Lung microvascular endothelial cell (primary cell): Measurements from ENCODE around the gene XKR3. TPM values are rescaled to one million over a fixed set of nuclear protein-coding genes. Genes with fewer than 3 reads are reported as not detected.
"Not testable (repeated sequence)": the region's sequence is repeated elsewhere in the genome, so short reads cannot be mapped to it uniquely, and the experiment has no call there.

Experiments used
- DNase-seq, 2 donors: peaks; one replicate each; pipeline versions ENCODE4 v3.0.0 to v3.0.0-alpha.2; 2010; ENCODE audit warnings: low read depth in 2 of 2
- total RNA-seq: library from RNA; depleted of rRNA; stranded (reverse); fragments of >200 nt; gene quantifications from 2 replicates; pipeline ENCODE4 v1.2.1, GENCODE V29; 2014

Gene XKR3
- total RNA-seq, 1 donor from 2014 or later = not detected

DNA sequence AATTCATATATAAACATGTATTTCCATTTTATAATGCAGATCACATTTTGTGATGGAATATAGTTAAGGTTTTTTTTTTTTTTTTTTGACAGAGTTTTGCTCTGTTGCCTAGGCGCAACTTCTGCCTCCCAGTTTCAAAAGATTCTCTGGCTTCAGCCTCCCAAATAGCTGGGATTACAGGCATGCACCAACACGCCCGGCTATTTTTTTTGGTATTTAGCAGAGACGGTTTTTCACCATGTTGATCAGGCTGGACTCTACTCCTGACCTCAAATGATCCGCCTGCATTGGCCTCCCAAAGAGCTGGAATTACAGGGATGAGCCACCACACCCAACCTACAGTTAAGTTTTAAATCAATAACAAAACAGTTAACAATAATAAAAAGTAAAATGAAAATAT lies 18.8 kb downstream of the XKR3 start:
- DNase-seq = no peak

DNA sequence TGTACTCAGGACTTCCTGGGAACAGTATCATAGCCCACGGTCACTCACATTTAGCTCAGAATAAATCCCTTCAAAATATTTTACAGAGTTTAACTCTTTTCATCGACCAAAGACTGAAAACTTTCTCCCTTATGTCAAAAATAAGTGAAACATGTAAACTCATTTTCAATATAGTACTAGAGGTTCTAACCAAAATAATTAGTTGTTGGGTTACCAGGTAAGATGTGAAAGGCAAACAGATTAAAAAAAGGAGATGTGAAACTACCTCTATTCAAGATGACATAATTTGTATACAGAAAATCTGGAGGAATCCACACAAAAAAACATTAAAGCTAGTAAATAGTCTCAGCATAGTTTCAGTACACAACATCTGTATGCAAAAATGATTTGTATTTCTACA lies 20.3 kb downstream of the XKR3 start:
- DNase-seq = no peak

DNA sequence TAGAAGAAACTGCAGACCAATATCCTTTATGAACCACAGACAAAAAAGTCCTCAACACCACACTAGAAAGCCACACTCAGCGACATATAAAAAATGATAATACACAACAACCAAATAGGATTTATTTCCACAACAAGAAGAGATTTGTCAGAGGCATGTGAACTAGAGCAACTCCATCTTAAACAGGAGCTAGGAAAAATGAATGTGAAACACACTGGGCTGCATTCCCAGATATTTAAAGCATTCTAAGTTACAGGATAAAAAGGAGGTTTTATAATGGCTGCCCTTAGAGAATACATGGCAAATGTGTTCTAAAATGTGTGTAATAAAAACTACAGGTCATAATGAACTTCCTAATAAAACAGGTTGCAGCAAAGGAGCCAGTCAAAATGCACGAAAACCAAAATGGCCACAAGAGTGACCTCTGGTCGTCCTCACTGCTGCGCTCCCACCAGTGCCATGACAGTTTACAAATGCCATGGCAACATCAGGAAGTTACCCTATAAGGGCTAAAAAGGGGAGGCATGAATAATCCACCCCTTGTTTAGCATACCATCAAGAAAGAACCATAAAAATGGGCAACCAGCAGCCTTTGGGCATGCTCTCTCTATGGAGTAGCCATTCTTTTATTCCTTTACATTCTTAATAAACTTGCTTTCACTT lies 21.8 kb downstream of the XKR3 start:
- DNase-seq = no peak

DNA sequence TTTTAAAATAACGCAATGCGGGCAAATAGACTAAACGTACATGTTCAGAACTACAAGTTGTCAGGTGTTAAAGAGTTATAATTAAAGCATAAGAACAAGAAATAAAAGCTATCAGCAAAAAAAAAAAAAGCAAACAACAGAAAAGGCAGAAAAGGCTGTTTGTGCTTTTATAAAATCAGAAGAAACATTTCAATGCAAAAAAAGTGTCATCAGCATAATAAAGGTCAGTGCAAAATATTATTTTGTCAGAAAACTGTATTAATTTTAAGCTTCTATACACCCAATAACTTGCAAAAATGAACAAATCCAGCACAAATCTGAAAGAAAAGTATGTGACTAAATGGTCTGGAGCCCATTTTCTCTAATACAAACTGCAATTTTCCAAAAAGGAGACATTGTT lies 23.6 kb downstream of the XKR3 start:
- no peak for DNase-seq

DNA sequence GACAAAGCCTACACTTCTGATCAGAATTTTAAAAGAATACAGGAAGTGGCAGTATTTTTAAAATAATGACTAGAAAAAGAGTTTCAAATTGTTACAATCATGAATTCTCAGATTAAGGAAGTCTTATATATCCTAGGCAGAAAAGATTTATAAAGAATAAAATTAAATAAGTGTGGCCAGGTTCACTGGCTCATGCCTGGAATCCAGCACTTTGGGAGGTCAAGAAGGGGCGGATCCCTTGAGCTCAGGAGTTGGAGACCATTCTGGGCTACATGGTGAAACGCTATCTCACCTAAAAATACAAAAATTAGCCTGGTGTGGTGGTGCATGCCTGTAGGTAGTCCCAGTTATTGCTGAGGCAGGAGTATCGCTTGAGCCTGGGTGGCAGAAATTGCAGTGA lies 24.1 kb downstream of the XKR3 start:
- DNase-seq = no peak

DNA sequence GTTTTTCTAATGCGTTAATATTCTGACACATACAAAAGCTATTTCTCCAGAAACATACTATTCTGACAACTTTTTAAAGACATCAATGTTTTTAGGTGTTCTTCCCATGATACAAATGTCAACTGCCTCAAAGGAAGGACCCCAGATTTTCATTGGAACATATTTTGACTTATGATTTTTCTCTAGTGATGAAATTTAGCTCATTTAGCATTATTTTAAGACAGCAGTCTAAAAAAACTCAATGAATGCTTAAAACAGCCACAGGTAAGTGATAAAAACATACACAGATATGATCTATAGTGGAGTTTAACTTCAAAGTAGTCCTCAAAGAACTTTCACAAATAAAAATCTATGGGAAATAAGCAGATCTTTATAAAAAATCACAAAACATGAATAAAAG lies 24.9 kb downstream of the XKR3 start:
- DNase-seq = no peak

DNA sequence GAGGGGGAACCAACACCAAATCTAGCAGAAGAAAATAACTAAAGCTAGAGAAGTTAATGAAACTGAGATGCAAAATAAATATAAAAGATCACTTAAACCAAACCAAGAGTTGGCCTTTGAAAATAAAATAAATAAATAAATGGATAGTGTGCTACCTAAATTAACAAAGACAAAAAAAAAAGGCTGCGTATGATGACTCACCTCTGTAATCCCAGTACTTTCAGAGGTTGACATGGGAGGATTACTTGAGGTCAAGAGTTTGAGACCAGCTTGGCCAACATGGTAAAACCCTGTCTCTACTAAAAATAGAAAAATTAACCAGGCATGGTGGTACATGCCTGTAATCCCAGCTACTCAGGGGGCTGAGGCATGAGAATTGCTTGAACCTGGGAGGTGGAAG lies 29.7 kb downstream of the XKR3 start:
- not testable (repeated sequence) for DNase-seq

DNA sequence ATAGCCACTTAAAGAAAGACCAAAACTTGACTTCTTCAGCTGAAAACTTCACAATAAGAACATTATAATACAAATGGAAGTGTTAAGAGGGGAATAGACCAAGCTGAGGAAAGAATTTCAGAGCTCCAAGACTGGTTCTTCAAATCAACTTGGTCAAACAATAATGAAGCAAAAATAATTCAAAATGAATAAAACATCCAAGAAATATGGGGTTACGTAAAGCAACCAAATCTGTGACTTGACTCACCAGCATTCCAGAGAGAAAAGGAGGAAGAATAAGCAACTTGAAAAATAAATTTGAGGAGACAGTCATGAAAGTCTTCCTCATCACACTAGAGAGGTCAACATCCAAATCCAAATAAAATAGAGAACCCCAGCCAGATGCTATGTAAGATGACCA lies 31.4 kb downstream of the XKR3 start:
- no peak for DNase-seq

DNA sequence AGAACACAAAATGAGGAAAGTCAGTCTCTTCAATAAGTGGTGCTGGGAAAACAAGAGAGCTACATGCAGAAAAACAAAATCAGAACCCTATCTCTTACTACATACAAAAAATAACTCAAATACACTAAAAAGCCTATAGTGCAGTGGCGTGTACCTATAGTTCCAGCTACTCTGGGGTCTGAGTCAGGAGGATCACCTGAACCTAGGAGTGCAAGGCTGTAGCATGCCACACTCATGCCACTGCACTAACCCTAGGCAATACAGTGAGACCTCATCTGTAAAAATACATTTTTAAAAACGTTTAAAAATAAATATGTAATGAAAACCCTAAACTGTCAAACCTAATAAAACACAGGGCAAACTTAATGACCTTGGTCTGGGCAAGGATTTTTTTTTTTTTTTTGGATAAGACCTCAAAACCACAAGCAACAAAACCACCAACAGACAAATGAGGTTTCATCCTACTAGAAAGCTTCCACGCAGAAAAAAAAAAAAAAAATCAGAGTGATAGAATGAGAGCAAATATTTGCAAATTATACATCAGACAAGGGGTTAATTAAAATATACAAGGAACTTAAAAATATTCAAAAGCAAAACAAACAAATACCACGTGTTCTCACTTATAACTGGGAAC lies 35.2 kb downstream of the XKR3 start:
- no peak for DNase-seq

DNA sequence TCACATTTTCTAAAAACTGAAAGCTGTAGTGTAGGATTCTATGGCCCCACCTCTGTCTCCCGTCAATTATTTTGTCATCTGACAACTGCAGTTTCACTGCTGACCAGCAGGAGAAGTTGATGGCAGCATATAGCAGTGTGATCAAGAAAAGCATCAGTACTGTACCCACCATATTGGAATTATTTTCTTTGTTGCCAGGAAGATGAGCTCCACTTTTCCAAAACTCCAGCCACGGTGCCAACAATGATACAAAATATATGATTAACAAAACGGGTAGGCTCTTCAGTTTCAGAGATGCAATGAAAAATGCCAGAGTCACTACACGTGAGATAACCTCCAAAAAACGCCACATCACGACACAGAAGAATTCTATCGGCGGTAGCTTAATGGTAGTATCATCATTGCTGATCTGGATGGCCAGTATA lies 41.3 kb downstream of the XKR3 start:
- no peak for DNase-seq

DNA sequence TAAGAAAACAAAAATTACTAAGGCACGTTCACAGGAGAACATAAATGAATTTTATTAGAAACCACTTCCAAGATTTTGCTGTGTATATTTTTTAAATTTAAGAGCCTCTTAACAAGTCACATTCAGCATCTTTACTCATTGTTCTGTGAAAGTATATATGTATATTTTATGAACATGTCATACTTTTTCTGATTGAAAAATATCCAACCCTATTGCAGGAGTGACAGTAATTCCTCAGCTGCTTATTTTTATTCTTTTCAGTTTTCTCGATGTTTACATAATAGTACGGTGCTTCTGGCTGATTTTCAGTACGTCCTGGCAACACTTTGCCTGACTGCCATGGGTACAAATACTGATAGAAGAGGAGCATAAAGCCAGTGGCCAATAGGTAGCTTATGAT lies 41.8 kb downstream of the XKR3 start:
- no peak for DNase-seq

DNA sequence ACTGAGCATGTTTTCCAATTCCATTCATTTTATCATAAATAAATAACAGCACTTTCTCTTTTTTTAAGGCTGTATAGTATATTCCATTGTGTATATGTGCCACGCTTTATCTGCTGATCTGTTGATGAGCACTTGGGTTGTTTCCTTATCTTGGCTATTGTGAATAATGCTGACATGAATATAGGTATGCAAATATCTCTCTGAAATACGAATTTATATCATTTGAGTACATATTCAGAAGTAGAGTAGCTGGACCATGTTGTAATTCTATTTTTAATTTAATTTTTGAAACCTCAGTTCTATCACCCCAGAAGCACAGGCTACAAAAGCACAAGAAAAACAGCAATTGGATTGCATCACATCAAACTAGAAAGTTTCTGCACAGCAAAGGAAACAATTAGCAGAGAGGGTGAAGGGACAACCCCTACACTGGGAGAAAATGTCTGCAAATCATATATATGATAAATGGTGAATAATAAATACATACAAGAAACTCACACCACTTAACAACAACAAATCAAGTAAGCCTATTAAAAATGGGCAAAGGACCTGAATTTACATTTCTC lies 43.4 kb downstream of the XKR3 start:
- no peak for DNase-seq

DNA sequence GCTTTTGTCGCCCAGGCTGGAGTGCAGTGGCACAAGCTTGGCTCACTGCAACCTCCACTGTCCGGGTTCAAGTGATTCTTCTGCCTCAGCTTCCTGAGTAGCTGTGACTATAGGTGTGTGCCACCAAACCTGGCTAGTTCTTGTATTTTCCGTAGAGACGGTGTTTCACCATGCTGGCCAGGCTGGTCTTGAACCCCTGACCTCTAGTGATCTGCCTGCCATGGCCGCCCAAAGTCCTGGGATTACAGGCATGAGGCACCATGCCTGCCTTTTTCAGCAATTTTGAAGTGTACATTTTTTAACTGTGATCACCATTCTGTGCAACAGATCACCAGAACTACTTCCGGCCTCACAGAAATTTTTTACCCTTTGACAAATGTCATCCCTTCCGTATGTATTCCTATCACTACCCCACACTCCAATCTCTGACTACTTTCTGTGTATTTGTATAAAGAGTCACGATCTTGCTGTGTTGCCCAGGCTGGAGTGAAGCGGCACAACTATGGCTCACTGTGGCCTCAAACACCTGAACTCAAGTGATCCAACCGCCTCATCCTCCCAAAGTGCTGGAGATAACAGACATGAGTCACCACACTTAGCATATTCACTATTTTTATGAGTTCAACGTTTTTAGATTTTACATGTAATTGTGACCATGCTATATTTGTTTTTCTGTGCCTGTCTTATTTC lies 44.0 kb downstream of the XKR3 start:
- DNase-seq = no peak

DNA sequence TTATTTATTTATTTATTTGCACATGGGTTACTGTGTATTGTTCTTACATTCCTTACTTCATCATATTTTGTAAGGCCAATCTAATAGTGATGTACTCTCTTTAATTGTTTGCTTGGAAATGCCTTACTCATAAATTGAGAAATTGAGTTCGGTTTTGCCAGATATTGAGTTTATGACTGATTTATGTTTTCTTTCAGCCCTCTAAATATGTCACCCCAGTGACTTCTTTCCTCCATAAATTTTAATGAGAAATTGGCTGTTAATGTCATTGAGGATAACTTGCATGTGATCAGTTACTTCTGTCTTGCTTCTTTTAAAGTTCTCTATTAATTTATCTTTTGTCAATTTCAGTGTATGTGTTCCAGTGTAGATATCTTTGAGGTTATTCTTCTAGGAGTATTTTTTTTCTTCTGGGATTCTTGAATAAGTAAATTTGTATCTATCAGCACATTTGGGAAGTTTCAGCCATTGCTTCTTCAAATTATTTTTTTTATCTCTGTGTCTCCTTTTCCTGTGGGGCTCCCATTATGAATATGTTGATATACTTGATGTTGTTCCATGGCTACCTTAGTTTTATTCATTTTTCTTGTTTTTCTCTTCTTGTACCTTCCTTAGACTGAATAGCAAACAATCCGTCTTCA lies 47.8 kb downstream of the XKR3 start:
- no peak for DNase-seq

DNA sequence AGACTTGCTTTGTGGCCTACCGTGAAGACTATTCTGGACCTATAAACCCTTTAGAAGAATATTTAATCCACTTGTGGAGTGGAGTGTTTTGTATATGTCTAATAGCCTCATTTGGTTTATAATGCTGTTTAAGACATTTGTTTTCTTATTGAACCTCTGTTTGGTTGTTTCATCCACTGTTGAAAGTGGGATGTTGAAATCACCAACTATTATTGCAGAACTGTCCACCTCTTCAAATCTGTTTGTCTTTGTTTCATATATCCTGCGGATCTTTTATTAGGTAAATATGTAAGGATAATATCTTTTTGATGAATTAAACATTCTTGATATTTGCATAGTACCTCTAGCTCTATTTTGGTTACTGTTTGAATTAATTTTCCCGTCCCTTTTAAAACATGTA lies 49.1 kb downstream of the XKR3 start:
- DNase-seq = no peak

DNA sequence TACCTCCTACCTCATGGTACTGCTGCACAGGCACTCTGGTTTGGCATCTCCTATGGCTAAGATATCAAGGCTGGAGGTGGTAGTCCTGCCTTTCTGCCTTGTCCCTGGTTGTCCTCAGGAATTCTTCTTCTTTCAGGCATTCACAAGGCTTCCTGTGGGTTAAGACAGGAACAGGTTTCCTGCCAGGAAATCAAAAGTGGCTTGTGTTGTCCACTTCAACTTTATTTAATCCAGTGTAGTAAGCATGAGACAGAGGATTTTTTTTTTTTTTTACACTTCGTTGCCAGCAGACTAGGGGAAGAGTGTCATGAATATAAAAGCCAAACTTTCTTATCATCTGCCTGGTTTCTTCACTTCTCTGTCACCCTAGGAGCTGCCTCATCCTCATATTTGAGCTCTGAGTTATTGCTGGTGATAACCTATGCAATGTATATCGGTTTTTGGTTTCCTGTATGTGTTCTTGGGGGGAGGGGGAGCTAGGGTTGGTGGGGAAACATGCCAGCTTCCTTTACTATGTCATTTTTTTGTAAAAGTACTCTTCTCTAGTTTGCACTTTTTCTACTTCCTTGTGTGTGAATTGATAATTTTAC lies 50.2 kb downstream of the XKR3 start:
- no peak for DNase-seq

DNA sequence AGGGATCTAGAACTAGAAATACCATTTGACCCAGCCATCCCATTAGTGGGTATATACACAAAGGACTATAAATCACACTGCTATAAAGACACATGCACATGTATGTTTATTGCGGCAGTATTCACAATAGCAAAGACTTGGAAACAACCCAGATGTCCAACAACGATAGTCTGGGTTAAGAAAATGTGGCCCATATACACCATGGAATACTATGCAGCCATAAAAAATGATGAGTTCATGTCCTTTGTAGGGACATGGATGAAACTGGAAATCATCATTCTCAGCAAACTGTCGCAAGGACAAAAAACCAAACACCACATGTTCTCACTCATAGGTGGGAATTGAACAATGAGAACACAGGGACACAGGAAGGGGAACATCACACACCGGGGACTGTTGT lies 53.6 kb downstream of the XKR3 start:
- DNase-seq = not testable (repeated sequence)

DNA sequence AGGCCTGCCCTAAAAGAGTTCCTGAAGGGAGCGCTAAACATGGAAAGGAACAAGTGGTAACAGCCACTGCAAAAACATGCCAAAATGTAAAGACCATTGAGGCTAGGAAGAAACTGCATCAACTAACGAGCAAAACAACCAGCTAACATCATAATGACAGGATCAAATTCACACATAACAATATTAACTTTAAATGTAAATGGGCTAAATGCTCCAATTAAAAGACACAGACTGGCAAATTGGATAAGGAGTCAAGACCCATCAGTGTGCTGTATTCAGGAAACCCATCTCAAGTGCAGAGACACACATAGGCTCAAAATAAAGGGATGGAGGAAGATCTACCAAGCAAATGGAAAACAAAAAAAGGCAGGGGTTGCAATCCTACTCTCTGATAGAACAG lies 57.3 kb downstream of the XKR3 start:
- DNase-seq = not testable (repeated sequence)

DNA sequence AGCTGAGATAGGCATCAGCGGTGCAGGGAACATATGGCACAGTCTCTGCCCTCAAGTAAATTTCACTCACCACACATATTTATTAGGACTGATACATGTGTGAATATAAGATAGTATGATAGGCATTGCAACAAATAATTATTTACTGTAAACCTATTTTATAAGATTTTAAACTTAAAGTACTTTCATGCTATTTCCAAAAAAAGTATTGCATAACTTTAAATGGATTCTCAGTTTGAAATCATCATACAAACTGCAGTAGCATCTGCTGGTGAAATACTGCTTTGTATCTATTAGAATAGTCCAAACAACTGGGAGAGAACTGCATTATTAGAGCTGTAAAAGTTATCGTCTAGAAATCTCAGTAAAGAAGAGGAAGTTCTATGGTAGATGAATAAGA lies 63.0 kb downstream of the XKR3 start:
- DNase-seq = not testable (repeated sequence)

DNA sequence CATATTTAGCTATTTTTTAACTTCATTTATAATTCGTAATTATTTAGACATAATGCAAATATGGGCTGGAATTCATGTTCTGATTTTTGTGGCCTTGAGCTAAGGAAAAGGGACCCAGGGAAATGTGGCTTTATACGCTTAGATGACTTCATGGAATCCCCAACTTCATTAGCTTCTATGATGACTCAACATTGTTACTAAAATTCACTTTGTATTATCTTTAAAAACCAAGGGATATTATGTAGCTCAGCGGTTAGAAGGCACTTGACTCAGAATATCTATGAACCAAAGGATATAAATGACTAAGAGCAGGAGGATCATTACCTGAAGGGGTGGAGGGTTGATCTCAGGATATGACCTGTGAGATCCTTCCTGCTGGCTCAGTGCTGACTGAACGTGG lies 64.8 kb downstream of the XKR3 start:
- not testable (repeated sequence) for DNase-seq

DNA sequence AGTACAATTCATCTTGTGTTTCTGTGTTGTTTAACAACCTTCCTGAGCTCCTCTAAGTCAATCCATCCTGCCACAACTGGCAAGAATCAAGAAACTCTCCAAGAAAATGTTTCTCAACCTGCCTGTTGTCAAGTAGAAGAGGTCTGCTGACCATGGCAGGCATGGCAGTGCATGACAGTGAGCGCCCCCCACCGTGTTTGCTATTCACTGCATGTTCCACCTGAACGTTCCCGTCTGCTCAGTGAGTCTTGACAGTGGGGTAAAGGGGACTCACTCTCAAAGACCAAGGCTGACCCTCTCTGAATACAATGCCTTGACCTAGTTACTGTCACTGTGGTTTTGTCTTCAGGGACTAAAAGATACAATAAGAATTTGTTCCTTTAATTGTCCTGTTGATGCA lies 75.9 kb downstream of the XKR3 start:
- not testable (repeated sequence) for DNase-seq
